NCI-H1105 (cell line): ENCODE data around the gene R3HDM1.
"Not testable (repeated sequence)": the region's sequence is repeated elsewhere in the genome, so short reads cannot be mapped to it uniquely, and the experiment has no call there.

Experiments
- DNase-seq: peaks from one replicate; lab custom pipeline; 2025; lab: John Stamatoyannopoulos, UW

Gene R3HDM1

GRCh38 chr2:135531231-135532197 lies at the start of gene R3HDM1:
Gene R3HDM1, plus strand, starts transcription at chr2:135531484. Its CDS starts 73,362 bp downstream, at chr2:135604846.
- peak; percentile 99 for DNase-seq

- DNase-seq, result no peak
Observed at GRCh38 chr2:135485441-135485840, 45.8 kb upstream of the R3HDM1 start.

GRCh38 chr2:135490376-135490775 lies 40.9 kb upstream of the R3HDM1 start:
- DNase-seq, result no peak

GRCh38 chr2:135494503-135494902 lies 36.8 kb upstream of the R3HDM1 start:
- DNase-seq, result no peak

GRCh38 chr2:135494917-135495316 lies 36.4 kb upstream of the R3HDM1 start:
- DNase-seq, result no peak

- DNase-seq, result not testable (repeated sequence)
Observed at GRCh38 chr2:135498588-135498987, 32.7 kb upstream of the R3HDM1 start.

- DNase-seq, result no peak
Observed at GRCh38 chr2:135504811-135505210, 26.5 kb upstream of the R3HDM1 start.

GRCh38 chr2:135510577-135510976 lies 20.7 kb upstream of the R3HDM1 start:
- DNase-seq, result no peak

- no peak for DNase-seq
Observed at GRCh38 chr2:135512099-135512498, 19.2 kb upstream of the R3HDM1 start.

- DNase-seq, result no peak
Observed at GRCh38 chr2:135525786-135526185, 5.5 kb upstream of the R3HDM1 start.

GRCh38 chr2:135528006-135528405 lies 3.3 kb upstream of the R3HDM1 start:
- DNase-seq, result no peak

- DNase-seq, result peak; percentile 93
Observed at GRCh38 chr2:135530313-135531230, 712 bp upstream of the R3HDM1 start, which contains the start of gene ZRANB3. Gene ZRANB3, minus strand, starts transcription at chr2:135531218.

GRCh38 chr2:135532581-135532980 lies 1.3 kb downstream of the R3HDM1 start:
- no peak for DNase-seq

- not testable (repeated sequence) for DNase-seq
Observed at GRCh38 chr2:135533545-135533944, 2.3 kb downstream of the R3HDM1 start.

- no peak for DNase-seq
Observed at GRCh38 chr2:135546436-135546835, 15.2 kb downstream of the R3HDM1 start.

- no peak for DNase-seq
Observed at GRCh38 chr2:135547311-135547710, 16.0 kb downstream of the R3HDM1 start.

GRCh38 chr2:135551356-135551755 lies 20.1 kb downstream of the R3HDM1 start:
- DNase-seq, result no peak

- DNase-seq, result no peak
Observed at GRCh38 chr2:135552887-135553286, 21.6 kb downstream of the R3HDM1 start.

GRCh38 chr2:135555311-135555710 lies 24.0 kb downstream of the R3HDM1 start:
- DNase-seq, result no peak

- DNase-seq, result no peak
Observed at GRCh38 chr2:135557530-135557929, 26.2 kb downstream of the R3HDM1 start.

- no peak for DNase-seq
Observed at GRCh38 chr2:135561925-135562324, 30.6 kb downstream of the R3HDM1 start.

- DNase-seq, result no peak
Observed at GRCh38 chr2:135563793-135564192, 32.5 kb downstream of the R3HDM1 start.
